HEK293 (cell line): ENCODE measurements around the gene CCP110.

Source experiments
- IKZF3 ChIP-seq: fragments of 450-650 bp; IDR thresholded peaks from 2 replicates; pipeline ENCODE4 v1.5.0; 2018; ENCODE audit warnings: missing biosample characterization, mild to moderate bottlenecking, missing genetic modification characterization, moderate library complexity
- TRIM28 ChIP-seq: IDR thresholded peaks from 2 replicates; pipeline ENCODE4 v1.6.1; 2011; ENCODE audit warnings: low read length, control low read depth, borderline replicate concordance
- ZBTB11 ChIP-seq: fragments of 450-650 bp; formaldehyde crosslinking; conservative IDR thresholded peaks from 2 replicates; pipeline ENCODE4 v1.5.1; 2016; ENCODE audit warnings: low read depth, missing biosample characterization, missing genetic modification characterization
- ZNF132 ChIP-seq: fragments of 450-650 bp; formaldehyde crosslinking; IDR thresholded peaks from 2 replicates; pipeline ENCODE4 v1.5.1; 2017; ENCODE audit warnings: missing biosample characterization, missing genetic modification characterization, borderline replicate concordance
- ZNF202 ChIP-seq: fragments of 450-650 bp; formaldehyde crosslinking; IDR thresholded peaks from 2 replicates; pipeline ENCODE4 v1.5.1; 2016; ENCODE audit warnings: missing biosample characterization, missing genetic modification characterization, borderline replicate concordance
- ZNF23 ChIP-seq: fragments of 450-650 bp; formaldehyde crosslinking; IDR thresholded peaks from 2 replicates; pipeline ENCODE4 v1.5.1; 2016; ENCODE audit warnings: missing biosample characterization, missing genetic modification characterization, borderline replicate concordance
- ZNF341 ChIP-seq: fragments of 450-650 bp; formaldehyde crosslinking; IDR thresholded peaks from 2 replicates; pipeline ENCODE4; 2016; ENCODE audit warnings: low read depth, missing biosample characterization, missing genetic modification characterization
- ZNF416 ChIP-seq: fragments of 450-650 bp; formaldehyde crosslinking; IDR thresholded peaks from 2 replicates; pipeline ENCODE4 v1.5.1; 2016; ENCODE audit warnings: missing biosample characterization, missing genetic modification characterization
- ZNF449 ChIP-seq: fragments of 450-650 bp; formaldehyde crosslinking; IDR thresholded peaks from 2 replicates; pipeline ENCODE4 v1.5.1; 2017; ENCODE audit warnings: missing biosample characterization, mild to moderate bottlenecking, missing genetic modification characterization, moderate library complexity
- ZNF510 ChIP-seq: fragments of 450-650 bp; formaldehyde crosslinking; IDR thresholded peaks from 2 replicates; pipeline ENCODE4 v1.5.1; 2018; ENCODE audit warnings: mild to moderate bottlenecking, missing genetic modification characterization, missing biosample characterization; ENCODE audit not compliant: insufficient replicate concordance
- ZNF529 ChIP-seq: fragments of 450-650 bp; formaldehyde crosslinking; IDR thresholded peaks from 2 replicates; pipeline ENCODE4 v1.5.1; 2017; ENCODE audit warnings: missing genetic modification characterization, missing biosample characterization; ENCODE audit not compliant: insufficient replicate concordance
- ZNF621 ChIP-seq: fragments of 450-650 bp; formaldehyde crosslinking; IDR thresholded peaks from 2 replicates; pipeline ENCODE4 v1.5.1; 2017; ENCODE audit warnings: missing biosample characterization, missing genetic modification characterization
- ZNF701 ChIP-seq: fragments of 450-650 bp; formaldehyde crosslinking; IDR thresholded peaks from 2 replicates; pipeline ENCODE4 v1.5.1; 2016; ENCODE audit warnings: missing biosample characterization, missing genetic modification characterization
- ZNF791 ChIP-seq: fragments of 450-650 bp; formaldehyde crosslinking; IDR thresholded peaks from 2 replicates; pipeline ENCODE4 v1.5.1; 2016; ENCODE audit warnings: missing biosample characterization, missing genetic modification characterization
- ZSCAN18 ChIP-seq: fragments of 450-650 bp; formaldehyde crosslinking; IDR thresholded peaks from 2 replicates; pipeline ENCODE4 v1.5.1; 2016; ENCODE audit warnings: missing biosample characterization, missing genetic modification characterization
- ZSCAN5A ChIP-seq: fragments of 450-650 bp; formaldehyde crosslinking; IDR thresholded peaks from 2 replicates; pipeline ENCODE4 v1.5.1; 2016; ENCODE audit warnings: missing biosample characterization, missing genetic modification characterization
- TF ChIP-seq, protein P1 (sequence below): fragments of 450-650 bp; formaldehyde crosslinking; IDR thresholded peaks from 2 replicates; pipeline ENCODE4 v1.5.1; 2016; ENCODE audit warnings: missing biosample characterization, missing genetic modification characterization
- TF ChIP-seq, protein P2 (sequence below): fragments of 450-650 bp; IDR thresholded peaks from 2 replicates; pipeline ENCODE4 v1.5.1; 2018; ENCODE audit warnings: missing biosample characterization, missing genetic modification characterization

The CCP110 gene

GRCh38 chr16:19555186-19555937, 31.6 kb downstream of the CCP110 start, which contains the start of gene VPS35L (continued):
- no peak for TF ChIP-seq ZNF416 (tag by site-specific recombination)
- no peak for TF ChIP-seq ZNF132
- peak; percentile 70; the same call in 1 of the 2 replicates for TF ChIP-seq IKZF3 (tag by site-specific recombination)
- TF ChIP-seq TRIM28 = peak; percentile 94
- TF ChIP-seq ZNF529 (tag by site-specific recombination) = no peak
- TF ChIP-seq ZNF202 (tag by site-specific recombination) = no peak
- TF ChIP-seq ZNF449 (tag by site-specific recombination) = peak; percentile 93
- no peak for TF ChIP-seq ZNF791 (tag by site-specific recombination)
- no peak for TF ChIP-seq ZSCAN18
- TF ChIP-seq ZSCAN5A = no peak
- no peak for TF ChIP-seq ZNF23 (tag by site-specific recombination)
- no peak for TF ChIP-seq ZNF510
- peak; percentile 78 for TF ChIP-seq ZNF341 (tag by site-specific recombination)
- TF ChIP-seq ZNF621 = no peak
- TF ChIP-seq, protein P1, sequence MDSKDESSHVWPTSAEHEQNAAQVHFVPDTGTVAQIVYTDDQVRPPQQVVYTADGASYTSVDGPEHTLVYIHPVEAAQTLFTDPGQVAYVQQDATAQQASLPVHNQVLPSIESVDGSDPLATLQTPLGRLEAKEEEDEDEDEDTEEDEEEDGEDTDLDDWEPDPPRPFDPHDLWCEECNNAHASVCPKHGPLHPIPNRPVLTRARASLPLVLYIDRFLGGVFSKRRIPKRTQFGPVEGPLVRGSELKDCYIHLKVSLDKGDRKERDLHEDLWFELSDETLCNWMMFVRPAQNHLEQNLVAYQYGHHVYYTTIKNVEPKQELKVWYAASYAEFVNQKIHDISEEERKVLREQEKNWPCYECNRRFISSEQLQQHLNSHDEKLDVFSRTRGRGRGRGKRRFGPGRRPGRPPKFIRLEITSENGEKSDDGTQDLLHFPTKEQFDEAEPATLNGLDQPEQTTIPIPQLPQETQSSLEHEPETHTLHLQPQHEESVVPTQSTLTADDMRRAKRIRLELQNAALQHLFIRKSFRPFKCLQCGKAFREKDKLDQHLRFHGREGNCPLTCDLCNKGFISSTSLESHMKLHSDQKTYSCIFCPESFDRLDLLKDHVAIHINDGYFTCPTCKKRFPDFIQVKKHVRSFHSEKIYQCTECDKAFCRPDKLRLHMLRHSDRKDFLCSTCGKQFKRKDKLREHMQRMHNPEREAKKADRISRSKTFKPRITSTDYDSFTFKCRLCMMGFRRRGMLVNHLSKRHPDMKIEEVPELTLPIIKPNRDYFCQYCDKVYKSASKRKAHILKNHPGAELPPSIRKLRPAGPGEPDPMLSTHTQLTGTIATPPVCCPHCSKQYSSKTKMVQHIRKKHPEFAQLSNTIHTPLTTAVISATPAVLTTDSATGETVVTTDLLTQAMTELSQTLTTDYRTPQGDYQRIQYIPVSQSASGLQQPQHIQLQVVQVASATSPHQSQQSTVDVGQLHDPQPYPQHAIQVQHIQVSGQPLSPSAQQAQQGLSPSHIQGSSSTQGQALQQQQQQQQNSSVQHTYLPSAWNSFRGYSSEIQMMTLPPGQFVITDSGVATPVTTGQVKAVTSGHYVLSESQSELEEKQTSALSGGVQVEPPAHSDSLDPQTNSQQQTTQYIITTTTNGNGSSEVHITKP = peak; percentile 90
- TF ChIP-seq ZBTB11 = peak; percentile 91
- TF ChIP-seq, protein P2, sequence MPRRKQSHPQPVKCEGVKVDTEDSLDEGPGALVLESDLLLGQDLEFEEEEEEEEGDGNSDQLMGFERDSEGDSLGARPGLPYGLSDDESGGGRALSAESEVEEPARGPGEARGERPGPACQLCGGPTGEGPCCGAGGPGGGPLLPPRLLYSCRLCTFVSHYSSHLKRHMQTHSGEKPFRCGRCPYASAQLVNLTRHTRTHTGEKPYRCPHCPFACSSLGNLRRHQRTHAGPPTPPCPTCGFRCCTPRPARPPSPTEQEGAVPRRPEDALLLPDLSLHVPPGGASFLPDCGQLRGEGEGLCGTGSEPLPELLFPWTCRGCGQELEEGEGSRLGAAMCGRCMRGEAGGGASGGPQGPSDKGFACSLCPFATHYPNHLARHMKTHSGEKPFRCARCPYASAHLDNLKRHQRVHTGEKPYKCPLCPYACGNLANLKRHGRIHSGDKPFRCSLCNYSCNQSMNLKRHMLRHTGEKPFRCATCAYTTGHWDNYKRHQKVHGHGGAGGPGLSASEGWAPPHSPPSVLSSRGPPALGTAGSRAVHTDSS (tag by site-specific recombination) = no peak
- TF ChIP-seq ZNF701 (tag by site-specific recombination) = no peak
- TF ChIP-seq, all 188 proteins: peak for 59
